Mammary epithelial cell (primary cell): ENCODE measurements around the gene ATP6V0E1.

Source experiments
- CTCF ChIP-seq, 2 donors: IDR thresholded peaks in 1 of 2; conservative IDR thresholded peaks in 1 of 2; 2 replicates each; pipeline ENCODE4 v1.5.1; 2011 to 2012; ENCODE audit warnings: inconsistent platforms in 2 of 2, low read length in 2 of 2, mild to moderate bottlenecking in 2 of 2, control low read depth in 1 of 2, low read depth in 1 of 2; ENCODE audit not compliant: insufficient read depth in 1 of 2; ENCODE audit errors: extremely low read depth in 1 of 2
- EZH2 ChIP-seq: IDR thresholded peaks from 2 replicates; pipeline ENCODE4 v1.6.1; 2012; ENCODE audit warnings: low read length, inconsistent platforms, borderline replicate concordance

GRCh38 chr5:172945151-172945550 is 38.4 kb upstream of the ATP6V0E1 start:
- TF ChIP-seq CTCF (conservative IDR thresholded peaks at IDR 0.05 in 1 of 2, IDR thresholded peaks at IDR 0.05 in 1 of 2; ENCODE audit: extremely low read depth in 1 of 2, insufficient read depth in 1 of 2, low read depth in 1 of 2, low read length in 2 of 2) (no peak), EZH2 (no peak)
